Muscle layer of colon (tissue), 2 donors: Measurements from ENCODE around the gene OSBPL5.

Experiments used
- H3K27ac ChIP-seq: one replicate; pipeline ENCODE4 v1.7.0; 2013; ENCODE audit warnings: low read depth, mild to moderate bottlenecking, low read length, moderate library complexity
- H3K27me3 ChIP-seq, 2 donors: one replicate each; pipeline ENCODE4 v1.7.0; 2013; ENCODE audit warnings: low read length in 2 of 2, mild to moderate bottlenecking in 2 of 2; ENCODE audit not compliant: insufficient read depth in 2 of 2, control insufficient read depth in 1 of 2
- H3K36me3 ChIP-seq: one replicate; pipeline ENCODE4 v1.7.0; 2013; ENCODE audit warnings: mild to moderate bottlenecking, low read length; ENCODE audit not compliant: insufficient read depth
- H3K4me1 ChIP-seq: one replicate; pipeline ENCODE4 v1.7.0; 2013; ENCODE audit warnings: mild to moderate bottlenecking, low read length; ENCODE audit not compliant: insufficient read depth
- H3K4me3 ChIP-seq, 2 donors: one replicate each; pipeline ENCODE4 v1.7.0; 2013; ENCODE audit warnings: low read length in 2 of 2, low read depth in 1 of 2, mild to moderate bottlenecking in 1 of 2, moderate library complexity in 1 of 2
- H3K9ac ChIP-seq: one replicate; pipeline ENCODE4 v1.7.0; 2013; ENCODE audit warnings: low read length
- H3K9me3 ChIP-seq: one replicate; pipeline ENCODE4 v1.7.0; 2013; ENCODE audit warnings: mild to moderate bottlenecking, low read length
- donor health status: abdominal sarcoma.
- donor health status: Adenocarcinoma of cecum.

Gene OSBPL5

DNA sequence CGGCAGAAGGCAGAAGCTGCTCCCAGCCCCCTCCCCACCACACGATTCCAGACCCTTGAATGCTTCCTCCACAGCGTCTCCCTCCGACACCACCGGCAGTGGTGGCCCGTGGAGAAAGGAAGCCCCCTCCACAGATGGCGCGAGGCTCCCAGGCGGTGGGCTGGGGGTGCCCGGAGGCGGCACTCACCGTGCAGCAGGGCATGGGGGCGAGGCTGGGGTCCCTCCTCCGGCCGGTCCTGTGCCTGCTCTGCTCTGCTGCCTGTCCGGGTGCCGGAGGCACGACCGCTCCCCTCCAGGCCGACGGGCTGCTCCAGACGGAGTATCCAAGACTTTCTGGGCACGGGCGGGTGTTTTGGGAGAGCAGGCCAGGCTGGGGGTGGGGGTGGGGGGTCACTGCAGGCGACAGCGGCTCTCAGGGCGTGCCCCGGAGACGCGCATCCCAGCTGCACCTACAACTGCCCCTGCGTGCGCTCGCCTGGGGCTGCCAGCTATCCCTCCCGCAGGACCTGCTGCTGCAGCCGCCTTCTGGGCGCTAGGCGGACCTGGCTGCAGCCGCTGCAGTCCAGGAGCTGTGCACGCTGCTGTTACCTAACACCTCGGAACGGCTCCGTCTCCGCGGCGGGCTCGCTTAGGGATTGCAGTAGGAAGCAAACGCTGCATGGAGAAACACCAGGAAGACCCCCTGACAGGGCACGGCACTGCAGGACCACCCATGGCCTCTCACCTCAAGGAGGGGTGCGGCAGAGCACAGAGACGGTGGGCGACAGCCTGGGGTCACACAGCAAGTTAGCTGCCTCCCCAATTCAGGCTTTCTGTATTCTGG is 38.3 kb upstream of the OSBPL5 start:
- H3K4me1 ChIP-seq: peaks cover 6% of the 10 kb centered on the region
- H3K27ac ChIP-seq: no peak overlapping the region
- no peak overlapping the region for H3K4me3 ChIP-seq
- no peak overlapping the region for H3K9ac ChIP-seq
- H3K27me3 ChIP-seq: peaks cover 11 to 40% of the 10 kb centered on the region in 2 donors
- H3K36me3 ChIP-seq: no peaks in the 10 kb centered on the region
- H3K9me3 ChIP-seq: no peaks in the 10 kb centered on the region

DNA sequence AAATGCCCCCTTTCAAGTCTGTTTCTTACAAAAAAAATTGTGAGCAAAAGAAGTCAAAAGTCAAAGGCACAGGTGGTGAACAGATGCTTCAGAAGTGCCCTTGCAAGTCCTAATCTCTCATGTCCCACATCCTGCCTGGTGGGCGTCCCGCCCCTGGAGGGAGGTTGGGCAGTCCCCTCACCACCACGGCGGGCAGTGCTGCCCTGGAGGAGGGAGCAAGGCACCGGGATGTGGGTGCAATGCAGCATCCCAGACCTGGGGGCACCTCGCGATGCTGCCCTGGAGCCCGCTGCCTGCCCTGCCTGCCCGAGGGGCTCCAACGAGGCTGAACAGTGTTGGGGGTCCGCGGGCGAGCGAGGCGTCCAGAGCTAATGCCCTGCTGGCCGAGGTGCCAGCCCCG is 37.6 kb upstream of the OSBPL5 start:
- H3K4me1 ChIP-seq: peaks cover 6% of the 10 kb centered on the region
- H3K9me3 ChIP-seq: no peaks in the 10 kb centered on the region
- peaks cover 11 to 40% of the 10 kb centered on the region in 2 donors for H3K27me3 ChIP-seq
- H3K36me3 ChIP-seq: no peaks in the 10 kb centered on the region
- no peak overlapping the region for H3K27ac ChIP-seq
- H3K9ac ChIP-seq: no peak overlapping the region
- H3K4me3 ChIP-seq: no peak overlapping the region

DNA sequence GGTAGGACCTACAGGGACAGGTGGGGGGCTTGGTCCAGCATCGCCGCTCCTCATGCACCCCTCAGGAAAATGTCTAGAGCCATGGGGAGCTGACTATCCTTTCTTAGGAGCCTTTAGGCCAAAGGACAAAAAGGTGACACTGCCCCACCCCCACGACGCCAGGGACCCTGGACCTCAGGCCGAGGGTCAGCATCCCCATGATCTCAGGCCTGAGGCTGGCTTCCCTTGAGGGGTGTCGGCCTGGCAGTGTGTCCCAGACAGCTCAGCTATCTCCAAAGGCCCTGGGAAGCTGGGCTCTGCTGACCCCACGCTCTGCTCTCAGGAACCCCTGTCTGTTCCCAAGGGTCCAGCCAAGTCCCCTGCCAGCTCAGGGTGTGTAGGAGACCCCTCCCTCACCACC is 37.2 kb upstream of the OSBPL5 start:
- Histone ChIP-seq H3K4me1 (peaks cover 6% of the 10 kb centered on the region), H3K9ac (no peak overlapping the region), H3K27ac (no peak overlapping the region), H3K27me3 (peaks cover 11 to 43% of the 10 kb centered on the region in 2 donors), H3K36me3 (no peaks in the 10 kb centered on the region), H3K9me3 (no peaks in the 10 kb centered on the region), H3K4me3 (no peak overlapping the region)

DNA sequence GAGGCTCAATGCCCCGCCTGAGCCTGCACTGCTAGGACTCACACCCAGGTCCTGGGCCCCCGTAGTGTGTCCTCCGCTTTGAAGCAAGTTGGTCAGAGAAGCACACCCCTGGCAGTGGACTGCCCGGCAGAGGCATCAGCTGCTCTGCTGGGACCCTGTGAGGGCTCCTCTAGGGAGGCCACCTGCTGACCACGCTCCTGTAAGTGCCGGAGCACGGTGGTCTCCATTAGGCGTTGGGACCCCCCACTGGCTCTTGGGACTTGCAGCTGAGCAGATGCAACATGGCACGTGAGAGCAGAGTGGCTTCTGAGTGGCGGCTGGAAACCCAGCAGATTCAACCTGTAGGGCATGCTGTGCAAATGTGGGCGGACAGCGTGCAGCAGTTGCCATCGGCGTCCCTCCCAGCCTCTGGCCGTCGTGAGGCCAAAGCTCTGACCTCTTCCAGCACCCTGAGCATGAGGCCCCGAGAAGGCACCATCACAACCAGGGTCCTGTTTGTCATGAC is 36.6 kb upstream of the OSBPL5 start:
- Histone ChIP-seq H3K36me3 (no peaks in the 10 kb centered on the region), H3K27ac (no peak overlapping the region), H3K27me3 (peaks cover 11 to 43% of the 10 kb centered on the region in 2 donors), H3K4me3 (no peak overlapping the region), H3K9me3 (no peaks in the 10 kb centered on the region), H3K4me1 (peaks cover 6% of the 10 kb centered on the region), H3K9ac (no peak overlapping the region)

DNA sequence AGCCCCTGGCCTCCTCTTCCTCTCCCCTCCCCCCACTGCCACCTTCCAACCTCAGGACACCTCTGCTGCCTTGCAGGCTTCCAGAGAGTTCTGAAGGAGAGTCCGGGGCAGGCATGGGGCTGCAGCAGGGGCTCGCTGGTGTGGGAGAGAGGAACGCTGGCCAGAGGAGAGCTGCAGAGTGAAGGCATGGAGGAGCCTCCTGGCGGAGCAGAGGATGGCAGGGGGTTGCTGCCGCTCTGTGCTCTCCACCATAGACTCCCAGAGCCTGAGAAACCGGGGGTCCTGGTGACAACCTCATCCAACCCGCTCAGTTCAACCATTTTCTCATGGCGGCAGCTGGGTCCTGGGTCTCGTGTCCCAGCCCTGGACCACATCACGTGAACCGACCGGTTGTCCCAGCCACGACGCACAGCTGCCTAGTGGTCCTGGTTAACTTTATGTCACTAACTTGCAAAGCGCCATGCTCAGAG is 36.0 kb upstream of the OSBPL5 start:
- Histone ChIP-seq H3K36me3 (no peaks in the 10 kb centered on the region), H3K9me3 (no peaks in the 10 kb centered on the region), H3K4me1 (peaks cover 6% of the 10 kb centered on the region), H3K27ac (no peak overlapping the region), H3K27me3 (peaks cover 11 to 48% of the 10 kb centered on the region in 2 donors), H3K4me3 (no peak overlapping the region), H3K9ac (no peak overlapping the region)

DNA sequence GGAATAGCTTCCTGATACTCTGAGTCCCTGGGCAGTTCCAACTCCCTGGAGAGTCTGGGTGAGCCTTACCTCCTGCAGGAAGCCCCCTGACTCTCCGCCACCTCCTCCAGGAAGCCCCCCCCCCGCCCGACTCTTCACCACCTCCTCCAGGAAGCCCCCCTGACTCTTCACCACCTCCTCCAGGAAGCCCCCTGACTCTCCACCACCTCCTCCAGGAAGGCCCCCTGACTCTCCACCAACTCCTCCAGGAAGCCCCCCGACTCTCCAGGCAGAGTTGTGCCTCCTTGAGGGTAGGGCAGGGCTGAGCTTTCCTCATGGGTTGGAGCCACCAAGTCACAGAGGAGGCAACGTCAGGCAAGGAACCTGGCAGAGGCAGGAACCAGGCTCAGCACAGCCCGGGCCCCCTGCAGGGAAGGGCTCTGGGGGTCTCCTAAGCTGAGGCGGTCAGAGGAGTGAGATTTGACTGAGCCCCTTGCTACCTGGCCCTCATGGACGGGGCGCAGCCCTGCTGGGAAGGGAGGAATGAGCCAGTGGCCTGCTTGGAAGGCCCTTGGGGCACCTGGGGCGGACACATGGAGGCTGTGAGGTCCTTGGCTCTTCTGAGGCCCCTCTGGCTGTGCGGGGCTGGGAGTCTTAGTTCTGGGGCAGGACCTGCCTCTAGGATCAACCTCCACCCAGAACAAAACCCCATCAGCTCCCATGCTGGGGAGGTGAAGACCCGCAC is 35.4 kb upstream of the OSBPL5 start:
- Histone ChIP-seq H3K4me3 (no peak overlapping the region), H3K27ac (no peak overlapping the region), H3K9me3 (no peaks in the 10 kb centered on the region), H3K27me3 (peaks cover 11 to 50% of the 10 kb centered on the region in 2 donors), H3K4me1 (peaks cover 4% of the 10 kb centered on the region), H3K36me3 (no peaks in the 10 kb centered on the region), H3K9ac (no peak overlapping the region)

DNA sequence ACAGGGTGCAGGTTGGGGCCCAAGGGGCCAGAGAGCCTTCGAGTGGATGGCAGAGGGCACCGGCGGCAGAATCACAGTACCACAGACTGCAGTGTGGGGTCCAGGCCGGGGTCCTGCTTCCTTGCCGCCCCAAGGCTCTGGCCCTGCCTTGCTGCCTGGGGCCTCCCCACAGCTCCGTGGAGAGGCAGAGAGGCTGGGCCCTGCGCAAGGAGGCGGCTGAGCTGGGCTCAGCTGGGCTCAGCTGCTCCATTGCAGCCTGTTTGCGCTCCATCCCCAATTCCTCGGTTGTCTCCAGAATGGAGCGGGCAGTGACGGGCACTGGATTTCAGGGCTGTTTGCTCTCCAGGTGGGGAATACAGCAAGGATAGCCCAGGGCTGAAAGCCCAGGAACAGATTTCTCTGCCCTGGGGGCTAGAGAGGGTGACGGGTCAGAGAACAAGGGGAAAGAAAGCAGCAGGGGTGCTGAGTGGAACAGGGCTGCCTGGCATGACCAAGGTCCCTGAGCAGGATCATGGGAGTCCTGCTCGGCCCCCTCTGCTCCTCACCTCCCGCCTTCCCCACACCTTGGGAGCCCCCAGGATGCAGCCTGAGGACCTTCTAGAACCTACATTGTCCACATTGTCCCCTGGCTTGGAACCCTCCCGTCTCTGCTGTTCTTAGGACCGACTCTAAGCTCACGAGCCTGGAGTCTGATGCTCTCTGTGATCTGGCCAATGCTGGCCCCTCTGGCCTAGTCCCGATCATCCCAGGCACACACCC is 34.6 kb upstream of the OSBPL5 start:
- H3K27ac ChIP-seq: no peak overlapping the region
- H3K9me3 ChIP-seq: no peaks in the 10 kb centered on the region
- H3K36me3 ChIP-seq: no peaks in the 10 kb centered on the region
- H3K9ac ChIP-seq: no peak overlapping the region
- no peaks in the 10 kb centered on the region for H3K4me1 ChIP-seq
- H3K27me3 ChIP-seq: peaks cover 11 to 50% of the 10 kb centered on the region in 2 donors
- no peak overlapping the region for H3K4me3 ChIP-seq

DNA sequence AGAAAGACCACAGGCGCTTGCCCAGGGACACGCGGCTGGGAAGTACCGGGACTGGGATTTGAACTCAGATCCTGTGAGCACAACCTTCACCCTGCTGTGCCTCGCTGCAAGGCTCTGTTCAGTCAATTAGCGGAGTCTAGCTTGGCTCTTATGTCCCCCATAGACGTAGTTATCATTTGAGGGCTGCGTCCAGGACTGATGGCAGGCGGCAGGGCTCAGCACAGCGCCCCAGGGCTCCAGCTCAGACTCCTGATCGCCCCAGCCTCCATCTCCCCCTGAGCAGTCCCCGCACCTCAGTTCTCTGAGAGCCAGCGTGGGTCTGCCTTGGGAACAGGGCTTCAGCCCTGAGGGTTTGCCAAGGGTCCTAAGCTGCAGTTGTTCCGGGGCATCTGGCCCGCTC is 33.7 kb upstream of the OSBPL5 start:
- Histone ChIP-seq H3K9me3 (no peaks in the 10 kb centered on the region), H3K27me3 (peaks cover 9 to 45% of the 10 kb centered on the region in 2 donors), H3K9ac (no peak overlapping the region), H3K4me1 (no peaks in the 10 kb centered on the region), H3K36me3 (no peaks in the 10 kb centered on the region), H3K27ac (no peak overlapping the region), H3K4me3 (no peak overlapping the region)

DNA sequence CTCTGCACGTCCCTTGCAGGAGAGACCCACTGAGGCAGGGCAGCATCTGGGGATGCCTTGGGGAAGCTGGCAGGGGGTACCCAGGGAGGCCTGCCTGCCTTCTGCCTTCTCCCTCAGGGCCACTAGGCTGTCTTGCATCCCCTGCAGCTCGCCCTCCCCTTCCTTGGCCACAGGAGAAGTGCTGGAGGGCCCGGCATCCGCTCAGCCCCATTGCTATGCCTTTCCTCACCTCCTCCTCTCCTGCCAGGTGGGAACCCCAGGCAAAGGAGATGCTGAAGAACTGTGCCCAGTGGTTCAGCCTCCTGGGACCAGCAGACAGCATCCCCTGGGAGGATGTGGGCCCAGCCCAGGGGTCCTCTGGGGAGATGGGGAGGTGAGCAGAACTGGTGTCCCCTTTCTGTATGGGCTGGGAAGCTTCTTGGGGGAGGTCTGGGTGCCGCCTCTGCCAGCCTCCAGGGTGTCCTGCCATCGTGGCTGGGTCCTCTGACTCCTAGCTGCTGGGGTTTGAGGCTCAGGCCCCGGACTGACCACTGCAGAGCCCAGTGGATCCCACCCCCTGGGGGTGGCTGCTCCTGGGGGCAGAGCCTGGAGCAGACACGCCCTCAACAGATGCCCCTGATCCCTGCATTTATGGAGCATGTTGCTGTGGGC is 32.9 kb upstream of the OSBPL5 start:
- Histone ChIP-seq H3K36me3 (no peaks in the 10 kb centered on the region), H3K4me1 (no peaks in the 10 kb centered on the region), H3K27me3 (peaks cover 4 to 37% of the 10 kb centered on the region in 2 donors), H3K9ac (no peak overlapping the region), H3K27ac (no peak overlapping the region), H3K9me3 (no peaks in the 10 kb centered on the region), H3K4me3 (no peak overlapping the region)

DNA sequence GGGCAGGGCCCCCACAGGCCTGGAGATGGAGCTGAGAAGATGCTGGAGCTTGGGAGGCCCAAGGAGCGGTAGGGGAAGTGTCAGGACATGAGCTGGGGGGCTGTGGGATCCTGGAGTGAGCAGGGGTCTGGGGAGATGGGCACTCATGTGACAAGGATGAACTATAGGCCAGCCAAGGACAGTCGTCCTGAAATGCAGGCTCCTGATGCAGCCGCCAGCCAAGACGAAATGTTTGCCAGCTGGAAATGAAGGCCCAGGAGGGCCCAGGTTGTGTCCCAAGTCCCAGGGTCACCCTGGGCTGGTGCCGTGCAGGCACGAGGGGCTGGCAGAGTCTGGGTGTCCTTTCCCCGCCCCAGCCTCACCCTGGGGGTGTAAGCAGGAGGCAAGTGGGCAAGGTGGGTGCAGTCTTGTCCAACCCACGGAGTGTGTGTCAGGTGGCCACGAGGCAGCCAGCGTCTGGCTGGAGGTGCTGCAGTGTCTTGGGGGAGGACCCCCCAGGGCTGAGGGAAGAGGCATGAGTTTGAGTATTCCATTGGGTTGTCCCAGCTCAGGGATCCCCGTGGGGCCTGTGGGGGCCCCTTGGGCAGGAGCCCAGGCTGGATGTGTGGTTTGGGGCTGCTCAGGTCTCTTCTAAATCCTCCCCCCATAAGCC is 32.1 kb upstream of the OSBPL5 start:
- Histone ChIP-seq H3K27me3 (peaks cover 0 to 29% of the 10 kb centered on the region in 2 donors), H3K4me3 (no peak overlapping the region), H3K9ac (no peak overlapping the region), H3K4me1 (no peaks in the 10 kb centered on the region), H3K36me3 (no peaks in the 10 kb centered on the region), H3K9me3 (no peaks in the 10 kb centered on the region), H3K27ac (no peak overlapping the region)
